ENCODE data around the gene UVRAG. TPM values are rescaled to one million over a fixed set of nuclear protein-coding genes. Genes with fewer than 3 reads are reported as not detected.

Gene UVRAG
- total RNA-seq, 2 donors from 2014 or later, result 10.9 to 31.0 TPM

GRCh38 chr11:76033699-76034098 is 218.7 kb downstream of the UVRAG start:
- Histone ChIP-seq H3K27me3 (no peaks in the 10 kb centered on the region), H3K4me3 (no peak overlapping the region), H3K27ac (no peak overlapping the region), H3K9me3 (no peaks in the 10 kb centered on the region), H3K36me3 (replicated peaks in 1 of 2; ENCODE audit: insufficient read depth in 1 of 2, low read depth in 2 of 2) (no peaks in the 10 kb centered on the region), H3K4me1 (no peaks in the 10 kb centered on the region)
- TF ChIP-seq POLR2A (IDR thresholded peaks at IDR 0.05), result no peak
- TF ChIP-seq CTCF (IDR thresholded peaks at IDR 0.05), result no peak
- no peak for DNase-seq
- ATAC-seq, result no peak
- intact Hi-C loops (cut with DNase I), result no loop called here

DNA sequence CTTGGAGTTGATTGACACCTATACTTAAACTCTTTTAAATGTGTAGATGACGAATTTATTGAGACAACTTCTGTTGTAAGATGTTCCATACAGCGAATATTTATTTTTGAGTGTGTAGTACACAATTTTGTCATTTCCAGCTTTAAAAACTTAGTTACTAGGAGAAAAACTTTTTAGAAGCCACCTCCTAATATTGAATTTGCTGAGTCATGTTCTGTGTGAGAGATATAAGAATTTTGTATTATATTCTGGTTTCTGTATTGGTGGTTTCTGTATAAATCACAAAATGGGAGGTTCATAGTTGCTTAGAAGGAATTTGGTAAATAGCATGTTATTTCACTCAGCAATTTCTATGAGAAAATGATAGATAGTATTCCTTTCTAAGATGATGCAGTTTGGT is 220.0 kb downstream of the UVRAG start:
- no peaks in the 10 kb centered on the region for H3K27me3 ChIP-seq
- no peaks in the 10 kb centered on the region for H3K9me3 ChIP-seq
- intact Hi-C loops (cut with DNase I), result no loop called here
- H3K27ac ChIP-seq, result no peak overlapping the region
- TF ChIP-seq CTCF (IDR thresholded peaks at IDR 0.05) (no peak), POLR2A (IDR thresholded peaks at IDR 0.05) (no peak)
- no peaks in the 10 kb centered on the region for H3K4me1 ChIP-seq
- WGBS, 2 donors, result 94 to 99% methylated on average over 2 of the region's 2 CpGs
- no peak for ATAC-seq
- no peak for DNase-seq
- H3K36me3 ChIP-seq (replicated peaks in 1 of 2; ENCODE audit: insufficient read depth in 1 of 2, low read depth in 2 of 2), result no peaks in the 10 kb centered on the region
- H3K4me3 ChIP-seq, result no peak overlapping the region

GRCh38 chr11:76038608-76039007 is 223.6 kb downstream of the UVRAG start:
- TF ChIP-seq CTCF (IDR thresholded peaks at IDR 0.05), result no peak
- no peak for TF ChIP-seq POLR2A (IDR thresholded peaks at IDR 0.05)
- DNase-seq (no peak), ATAC-seq (no peak)
- Histone ChIP-seq H3K9me3 (no peaks in the 10 kb centered on the region), H3K4me3 (no peak overlapping the region), H3K4me1 (peaks cover under 1% of the 10 kb centered on the region), H3K36me3 (replicated peaks in 1 of 2; ENCODE audit: insufficient read depth in 1 of 2, low read depth in 2 of 2) (no peaks in the 10 kb centered on the region), H3K27ac (no peak overlapping the region), H3K27me3 (no peaks in the 10 kb centered on the region)
- intact Hi-C loops (cut with DNase I), result no loop called here

DNA sequence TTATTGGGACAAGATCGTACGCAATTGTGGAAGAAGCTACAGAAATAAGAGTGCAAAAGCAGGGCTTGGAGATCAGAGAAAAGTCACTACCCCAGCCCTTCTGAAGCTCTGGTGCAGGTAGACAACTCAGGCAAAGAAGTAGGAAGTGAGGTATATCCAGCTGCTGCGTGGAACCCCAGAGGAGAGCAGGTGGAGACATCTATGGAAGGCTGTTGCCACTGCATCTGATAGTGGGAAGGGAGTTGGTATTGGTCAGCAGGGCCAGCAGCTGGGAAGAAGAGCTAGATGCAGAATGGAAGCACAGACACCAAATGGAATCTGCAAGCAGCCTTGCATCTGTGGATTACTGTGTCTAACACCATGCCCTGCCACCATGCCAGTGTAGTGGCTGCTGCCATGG is 226.2 kb downstream of the UVRAG start:
- TF ChIP-seq CTCF (IDR thresholded peaks at IDR 0.05) (no peak), POLR2A (IDR thresholded peaks at IDR 0.05) (no peak)
- DNase-seq (no peak), ATAC-seq (no peak)
- H3K27ac ChIP-seq, result no peak overlapping the region
- intact Hi-C loops (cut with DNase I), result no loop called here
- no peaks in the 10 kb centered on the region for H3K9me3 ChIP-seq
- no peak overlapping the region for H3K4me3 ChIP-seq
- H3K36me3 ChIP-seq (replicated peaks in 1 of 2; ENCODE audit: insufficient read depth in 1 of 2, low read depth in 2 of 2), result no peaks in the 10 kb centered on the region
- WGBS, 2 donors, result 91 to 96% methylated on average over 3 of the region's 3 CpGs
- H3K4me1 ChIP-seq, result peaks cover 26% of the 10 kb centered on the region
- no peaks in the 10 kb centered on the region for H3K27me3 ChIP-seq

DNA sequence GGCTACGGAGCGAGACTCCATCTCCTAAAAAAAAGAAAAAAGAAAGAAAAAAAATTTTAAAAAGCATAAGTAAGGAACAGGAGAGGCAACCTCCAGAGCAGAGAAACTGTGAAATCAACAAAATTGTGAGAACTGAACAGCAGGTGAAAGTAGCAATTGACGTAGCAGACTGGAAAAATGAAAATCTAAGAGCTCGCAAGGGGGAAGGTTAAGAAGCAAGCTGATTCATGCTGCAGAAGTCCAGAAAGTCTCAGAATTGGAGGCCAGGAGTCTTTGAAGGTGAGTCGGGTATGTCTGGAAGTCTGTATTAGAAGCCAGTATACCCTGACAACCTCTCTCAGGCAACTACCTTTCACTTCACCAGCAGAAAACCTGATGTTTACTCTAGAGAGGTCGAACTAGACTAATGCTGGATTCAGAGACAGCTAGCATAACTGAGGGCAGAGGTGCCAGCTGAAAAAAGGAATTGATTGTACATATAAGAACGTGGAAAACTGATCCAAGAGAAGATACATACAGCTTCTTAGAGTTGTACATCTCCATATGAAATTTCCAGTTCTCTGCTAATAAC is 229.8 kb downstream of the UVRAG start:
- Histone ChIP-seq H3K27ac (peak overlapping the region; percentile 56 to 86 (median 82)), H3K4me1 (peaks cover 56% of the 10 kb centered on the region), H3K27me3 (no peaks in the 10 kb centered on the region), H3K4me3 (no peak overlapping the region), H3K9me3 (no peaks in the 10 kb centered on the region), H3K36me3 (replicated peaks in 1 of 2; ENCODE audit: insufficient read depth in 1 of 2, low read depth in 2 of 2) (no peaks in the 10 kb centered on the region)
- ATAC-seq (peak; percentile 67), DNase-seq (peak in 2 of 4 donors; percentile 10 to 26)
- TF ChIP-seq POLR2A (IDR thresholded peaks at IDR 0.05) (peak in 2 of 3 donors; percentile 33 to 51), CTCF (IDR thresholded peaks at IDR 0.05) (no peak)
- intact Hi-C loops (cut with DNase I), result no loop called here
- WGBS, 2 donors, result 31 to 39% methylated on average over 7 of the region's 7 CpGs
